Stimulated activated CD4-positive, alpha-beta T cell treated with anti-CD3 and anti-CD28 coated beads, TNF-alpha, amount 100 ng/mL, for 4 hours (primary cell): ENCODE results near the gene WNT6.

Experiments
- DNase-seq, 3 experiments: peaks; one replicate each; pipeline ENCODE4 v3.0.0-alpha.2; 2020; ENCODE audit warnings: low read depth in 3 of 3

The WNT6 gene

DNA sequence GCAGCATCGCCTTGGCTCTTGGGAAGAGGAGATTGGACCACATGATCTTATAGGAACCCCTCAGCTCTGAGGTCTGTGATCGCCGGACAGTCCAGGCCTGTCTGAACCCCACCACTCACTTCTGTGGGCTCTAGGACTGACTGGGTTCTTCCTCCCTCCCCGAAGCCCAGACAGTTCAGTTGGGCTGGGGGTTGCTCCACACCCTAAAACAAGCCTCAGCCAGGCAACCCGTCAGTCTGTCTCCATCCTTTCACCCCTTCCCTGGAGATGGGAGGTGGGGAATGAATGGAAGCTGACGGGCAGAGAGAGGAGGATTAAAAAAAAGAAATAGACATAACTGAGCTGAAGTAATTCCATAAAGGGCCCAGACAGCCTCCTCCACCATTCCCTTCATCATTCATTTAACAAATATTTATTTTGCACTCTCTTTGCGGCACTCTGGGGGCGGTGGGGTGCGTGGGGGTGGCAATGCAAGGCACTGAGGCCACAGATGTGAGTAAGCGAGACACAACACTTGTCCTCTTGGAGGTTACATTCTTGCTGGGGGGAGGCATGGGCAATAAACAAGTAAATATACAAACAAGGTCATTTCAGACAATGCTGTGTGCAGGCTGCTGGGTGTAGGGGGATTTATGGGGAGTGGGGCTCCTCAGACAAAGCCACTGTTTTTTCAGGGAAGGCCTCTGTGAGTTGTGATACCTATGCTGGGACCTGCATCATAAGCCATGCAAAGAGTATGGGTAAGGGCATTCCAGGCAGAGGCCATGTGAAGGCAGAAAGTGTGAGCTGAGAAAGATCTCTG, 33.9 kb downstream of the WNT6 start:
- no peak for DNase-seq

DNA sequence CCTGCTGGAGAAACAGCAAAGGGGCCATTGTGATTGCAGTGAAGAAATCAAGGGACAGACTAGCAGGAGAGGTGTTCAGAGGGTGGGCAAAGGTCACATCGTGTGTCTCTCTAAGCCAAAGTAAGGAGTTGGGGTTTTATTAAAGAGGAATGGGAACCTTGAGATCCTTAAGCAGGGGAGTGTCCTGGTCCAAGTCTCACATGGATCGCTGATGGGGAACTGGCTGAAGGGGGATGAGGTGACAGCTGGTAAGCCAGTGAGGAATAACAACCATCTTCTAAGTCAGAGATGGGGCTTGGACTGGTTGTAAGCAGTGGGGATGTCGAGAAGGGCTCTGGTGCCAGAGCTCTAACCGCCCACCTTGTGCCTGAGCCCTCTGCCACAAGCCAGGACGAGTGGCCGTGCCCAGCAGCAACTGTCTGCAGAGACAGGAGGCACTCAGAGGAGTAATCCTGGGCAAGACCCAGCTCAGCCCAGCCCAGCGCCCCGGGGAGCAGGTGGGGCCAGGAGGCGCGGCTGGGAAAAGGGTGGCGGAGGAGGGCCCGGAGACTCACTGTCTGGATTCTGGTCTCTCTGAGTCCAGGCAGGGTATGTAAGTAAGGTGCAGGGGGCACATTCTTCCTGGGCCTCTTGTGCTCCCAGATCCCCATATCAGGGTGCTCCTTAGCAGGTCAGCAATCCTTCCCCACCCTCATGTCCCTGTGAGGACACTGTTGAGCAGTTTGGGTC, 34.7 kb downstream of the WNT6 start:
- DNase-seq, result no peak

DNA sequence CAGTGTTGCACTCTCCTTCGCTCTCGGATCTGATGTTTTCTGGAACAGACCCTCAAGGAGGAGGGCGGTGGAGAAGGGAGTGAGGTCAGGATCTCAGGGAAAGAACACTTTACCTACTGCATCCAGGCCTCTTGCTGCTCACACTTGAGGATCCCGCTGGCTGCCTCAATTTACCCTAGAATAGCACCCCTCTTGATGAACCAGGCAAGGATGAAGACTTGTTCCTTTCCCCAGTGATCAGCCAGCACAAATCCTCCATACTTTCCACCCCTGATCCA, 35.2 kb downstream of the WNT6 start:
- no peak for DNase-seq

DNA sequence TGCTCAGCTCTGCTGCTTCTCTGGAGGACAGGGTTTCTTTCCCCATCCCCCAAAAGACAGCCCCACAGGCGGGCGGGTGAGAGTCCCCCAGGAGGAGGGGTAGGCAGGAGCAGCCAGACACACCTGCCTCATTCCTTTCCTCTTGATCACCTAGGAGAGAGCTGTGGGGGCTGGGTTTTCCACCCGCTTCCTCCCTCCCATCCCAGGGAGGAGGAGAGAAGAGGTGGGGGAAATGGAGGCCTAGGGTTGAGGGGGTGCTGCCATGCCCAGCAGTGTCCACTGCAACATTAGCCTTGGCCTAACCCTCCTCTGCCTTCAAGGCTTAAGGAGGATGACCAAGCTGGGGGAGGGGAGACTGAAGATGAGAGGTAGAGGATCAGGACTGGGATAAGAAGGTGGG, 35.7 kb downstream of the WNT6 start:
- no peak for DNase-seq

DNA sequence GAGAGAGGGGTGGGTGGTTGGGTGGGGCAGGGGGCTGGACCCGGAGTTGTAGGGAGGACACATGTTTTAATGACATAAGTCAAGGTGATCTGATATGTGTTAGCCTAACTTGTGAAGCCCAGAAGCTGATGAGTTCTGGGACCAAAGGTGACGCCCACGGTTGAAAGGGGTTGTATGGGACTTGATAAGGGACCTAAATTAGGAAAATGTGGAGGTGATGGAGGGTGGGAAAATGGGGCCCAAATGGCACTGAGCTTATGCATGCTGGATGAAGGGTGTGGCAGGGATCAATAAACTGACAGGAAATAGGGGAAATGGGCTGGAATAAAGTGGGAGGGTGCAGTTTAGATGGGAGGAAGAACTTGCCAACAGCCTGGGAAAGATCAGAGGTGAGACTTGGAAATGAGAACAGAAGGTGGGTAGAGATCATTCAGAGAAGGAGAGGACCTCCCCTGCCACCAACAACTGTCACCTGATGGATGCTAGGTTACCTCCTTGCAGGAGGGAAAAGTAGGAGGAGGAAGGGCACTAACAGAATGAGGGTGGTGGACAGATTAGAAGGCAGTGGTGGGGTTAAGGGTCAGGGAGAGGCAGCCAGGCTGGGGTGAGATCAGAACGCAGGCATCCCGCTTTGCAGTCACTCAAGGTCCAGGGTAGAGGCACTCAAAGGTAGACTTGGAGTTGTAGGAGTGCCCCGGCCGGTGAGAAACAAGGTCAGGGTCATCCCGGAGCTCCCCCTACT, 36.3 kb downstream of the WNT6 start:
- no peak for DNase-seq

DNA sequence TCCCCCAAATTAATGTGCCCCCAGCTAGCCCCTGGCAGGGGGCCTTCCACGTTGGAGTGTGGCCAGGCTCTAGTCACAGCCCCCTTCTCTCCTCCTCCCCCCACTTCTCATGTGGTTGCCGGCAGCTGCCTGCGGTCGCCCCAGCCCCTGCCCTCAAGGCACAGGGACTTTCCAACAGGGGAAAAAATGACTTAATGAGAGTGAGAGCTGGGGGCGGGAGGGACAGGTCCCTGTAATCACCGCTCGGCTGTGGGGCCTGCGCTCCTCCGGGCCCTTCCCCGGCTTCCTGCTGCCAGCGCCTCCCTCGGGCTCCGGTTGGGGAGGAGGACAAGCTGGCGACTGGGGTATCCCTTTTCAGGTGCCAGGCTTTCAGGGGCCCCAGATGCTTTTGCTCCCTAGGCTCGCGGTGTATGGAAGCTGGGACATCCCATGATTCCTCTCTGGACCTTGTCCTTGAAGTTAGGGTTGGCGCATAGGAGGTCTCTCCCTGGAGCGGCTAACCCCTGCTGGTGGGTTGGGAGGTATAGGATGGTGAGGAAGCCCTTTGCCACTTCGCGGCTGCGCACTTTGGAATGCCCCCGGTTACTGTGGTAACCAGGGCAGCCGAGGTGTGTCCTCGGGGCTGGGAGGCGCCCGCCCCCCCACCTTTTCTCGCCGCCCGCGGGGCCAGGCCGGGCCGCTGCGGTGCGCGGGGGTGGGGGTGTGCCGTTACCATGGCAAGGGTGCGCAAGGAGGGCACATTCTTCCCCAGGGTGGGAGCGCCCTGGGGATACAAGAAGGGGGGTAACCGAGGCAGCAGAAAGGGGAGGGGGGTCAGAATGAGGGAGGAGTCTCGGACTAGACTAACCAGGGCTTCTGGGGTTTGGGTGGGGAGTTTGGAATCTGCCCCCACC, 37.1 kb downstream of the WNT6 start:
- DNase-seq, result peak; percentile 63 to 79 (median 77)

DNA sequence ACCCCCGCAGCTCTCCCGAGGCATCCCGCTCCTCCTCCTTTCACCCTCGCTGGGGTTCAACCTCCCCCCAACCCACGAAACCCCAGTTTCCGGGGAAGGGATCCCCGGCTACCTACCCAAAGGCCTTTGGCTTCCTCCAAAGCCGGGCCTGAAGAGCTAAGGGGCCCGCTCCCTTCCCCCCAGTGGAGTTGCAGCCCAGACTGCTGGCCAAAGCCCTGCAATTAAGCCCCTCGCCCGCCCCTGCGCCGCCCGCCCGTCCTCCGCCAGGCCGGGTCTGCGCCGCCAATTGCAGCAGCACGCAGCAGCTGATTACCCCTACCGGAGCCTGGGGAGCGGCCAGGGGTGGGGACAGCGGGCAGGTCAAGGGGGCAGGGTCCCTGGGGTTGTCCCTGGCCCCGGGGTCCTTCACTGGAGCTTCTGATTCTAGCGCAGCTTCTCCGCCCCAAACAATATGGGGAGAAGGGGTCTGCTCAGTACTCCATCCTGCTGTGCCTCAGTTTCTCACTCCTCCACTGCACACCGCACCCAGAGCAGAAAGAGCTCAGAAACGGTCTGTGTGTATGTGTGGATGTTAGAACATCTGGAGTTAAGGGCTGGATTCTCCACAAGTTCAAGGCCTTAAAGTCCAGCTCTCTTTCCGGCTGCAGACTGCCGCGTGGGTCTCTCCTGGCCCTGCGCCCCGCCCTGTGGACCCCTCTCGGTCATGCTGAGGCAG, 37.9 kb downstream of the WNT6 start:
- no peak for DNase-seq

DNA sequence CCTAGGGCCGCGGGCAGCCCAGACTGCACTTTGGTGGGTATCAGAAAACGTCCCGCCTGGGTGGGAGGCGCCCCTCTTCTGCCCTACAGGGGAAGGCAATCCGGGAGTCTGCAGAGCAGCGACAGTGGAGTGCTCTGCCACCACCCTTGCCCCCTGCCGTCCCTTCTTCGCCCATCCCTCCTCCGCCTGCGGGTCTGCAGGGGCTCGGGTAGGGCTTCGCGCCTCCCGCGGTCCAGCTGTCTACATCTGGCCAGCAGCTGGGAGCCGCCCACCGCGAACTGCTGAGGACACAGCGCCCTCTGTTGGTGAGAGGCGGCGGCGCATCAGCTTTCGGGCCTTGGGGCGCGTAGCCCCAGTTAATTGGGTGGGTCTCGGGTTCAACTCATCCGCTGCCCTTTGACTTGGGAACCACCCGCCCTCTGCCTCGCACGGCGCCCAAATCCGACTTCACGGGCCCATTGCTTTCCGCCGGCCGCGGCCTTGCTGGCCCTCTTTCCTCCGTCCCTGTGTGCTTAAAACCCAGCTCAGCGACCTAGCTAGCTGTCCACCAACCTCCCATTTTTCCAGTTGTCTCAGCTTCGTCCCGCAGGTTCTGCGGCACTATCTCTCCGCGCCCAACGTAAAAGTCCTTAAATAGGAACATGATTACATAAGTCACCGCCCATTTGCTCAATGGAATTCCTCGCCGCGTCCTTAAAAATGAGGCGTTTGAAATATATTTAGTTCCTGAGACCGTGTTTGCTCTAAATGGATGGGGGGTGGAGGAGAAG, 38.7 kb downstream of the WNT6 start:
- DNase-seq, result peak; percentile 67 to 77 (median 68)

DNA sequence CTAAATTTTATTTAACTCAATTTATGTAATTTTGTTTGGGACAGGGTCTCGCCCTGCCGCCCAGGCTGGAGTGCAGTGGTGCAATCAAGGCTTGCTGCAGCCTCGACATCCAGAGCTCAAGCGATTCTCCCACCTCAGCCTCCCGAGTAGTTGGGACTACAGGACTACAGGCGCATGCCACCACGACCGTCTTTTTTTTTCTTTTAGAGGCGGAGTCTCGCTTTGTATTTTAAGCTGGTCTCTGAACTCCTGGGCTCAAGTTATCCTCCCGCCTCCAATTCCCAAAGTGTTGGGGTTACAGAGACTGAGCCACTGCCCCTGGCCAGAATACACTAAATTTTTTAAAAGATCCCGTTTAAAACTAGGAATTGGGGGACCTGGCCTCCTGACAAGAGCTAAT, 39.5 kb downstream of the WNT6 start:
- DNase-seq, result no peak

DNA sequence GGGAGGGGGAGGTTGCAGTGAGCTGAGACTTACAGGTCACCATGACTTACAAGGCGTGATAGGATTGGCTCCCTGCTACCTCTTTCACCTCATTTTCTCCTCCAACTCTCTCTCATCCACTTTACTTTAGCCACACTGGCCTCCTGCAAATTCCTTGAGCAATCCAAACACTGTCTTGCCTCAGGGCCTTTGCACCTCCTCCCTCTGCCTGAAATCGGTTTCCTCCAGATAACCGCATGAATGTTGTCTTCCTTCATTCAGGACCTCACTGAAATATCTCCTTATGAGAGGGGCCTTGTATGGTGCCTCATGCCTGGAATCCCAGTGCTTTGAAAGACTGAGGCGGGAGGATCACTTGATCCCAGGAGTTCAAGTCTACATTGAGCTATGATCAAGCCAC, 42.8 kb downstream of the WNT6 start:
- DNase-seq, result no peak

DNA sequence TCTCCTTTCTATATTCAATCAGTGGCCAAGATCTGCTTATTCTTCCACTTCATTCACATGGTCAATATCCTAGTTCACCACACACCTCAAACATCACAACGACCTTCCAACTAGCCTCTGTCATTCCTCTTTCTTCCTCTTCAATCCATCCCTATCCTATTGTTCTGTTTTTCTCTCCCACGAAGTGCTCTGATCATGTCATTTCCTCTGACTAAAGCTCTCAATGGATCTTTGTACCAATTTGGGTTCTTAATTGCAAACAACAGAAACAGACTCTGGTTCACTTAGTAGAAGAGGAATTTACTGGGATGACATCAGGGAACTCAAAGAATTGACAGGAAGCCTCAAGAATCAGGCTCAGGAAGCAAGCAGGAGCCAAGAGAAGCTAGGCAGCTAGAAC, 44.6 kb downstream of the WNT6 start:
- DNase-seq, result no peak

DNA sequence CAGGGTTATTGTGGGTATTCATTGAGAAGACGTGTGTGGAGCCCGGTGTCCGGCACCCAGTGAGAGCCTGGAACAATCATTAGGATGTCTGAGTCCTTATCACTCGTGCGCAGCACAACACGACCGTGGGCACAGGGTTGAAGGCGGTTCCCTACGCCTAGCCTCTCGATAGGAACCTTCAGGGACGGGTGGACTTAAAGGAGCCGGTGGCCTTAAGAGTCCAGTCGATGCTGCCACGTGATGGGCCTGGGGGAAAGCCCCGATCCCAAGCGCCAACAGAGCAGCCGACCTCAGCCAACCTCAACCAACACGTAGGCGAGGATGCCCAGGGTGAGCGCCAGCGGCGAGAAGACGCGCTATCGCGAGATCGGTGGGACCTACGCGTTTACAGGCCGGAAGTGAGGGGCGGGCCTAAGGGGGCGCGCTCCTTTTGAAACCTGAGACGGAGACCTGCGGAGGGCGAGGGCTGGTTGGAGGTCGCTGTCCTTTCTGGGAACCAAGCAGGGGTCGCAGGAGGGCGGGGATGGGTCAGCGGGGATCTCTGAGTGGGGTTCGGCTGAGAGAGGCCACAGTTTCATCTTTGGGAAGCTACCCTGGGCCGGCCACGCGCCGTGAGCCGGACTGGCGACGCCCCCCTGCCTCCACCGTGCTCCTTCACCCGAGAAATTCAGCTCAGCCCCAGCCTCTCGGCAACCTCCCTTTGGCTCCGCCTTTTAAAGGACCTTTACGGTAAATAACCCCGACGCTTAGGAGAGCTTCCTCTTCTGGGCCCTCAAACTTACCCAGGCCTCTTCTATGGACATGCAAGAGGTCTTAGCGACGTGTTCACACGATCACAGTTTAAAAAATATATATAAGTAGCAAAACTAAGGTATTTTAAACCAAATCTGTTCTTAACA, 49.4 kb downstream of the WNT6 start:
- peak; percentile 81 to 84 (median 81) for DNase-seq

DNA sequence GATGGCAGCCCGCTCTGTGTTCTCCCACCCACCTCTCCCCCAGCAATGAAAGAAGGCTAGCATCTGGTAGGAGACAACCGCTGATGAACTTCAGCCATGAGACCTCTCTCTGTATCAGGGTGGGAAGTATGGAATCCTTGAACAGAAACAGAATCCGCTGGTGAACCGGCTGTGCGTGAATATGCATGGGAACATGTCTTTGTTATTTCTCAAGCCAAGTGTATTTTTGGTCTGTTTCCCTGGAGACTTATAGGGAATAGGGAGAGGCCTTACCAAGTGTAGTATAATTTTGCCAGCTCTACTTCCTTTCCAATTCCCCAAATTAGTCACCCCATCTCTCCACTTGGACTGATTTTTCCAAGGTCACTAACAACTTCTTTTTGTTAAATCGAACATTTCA, 51.1 kb downstream of the WNT6 start:
- no peak for DNase-seq

DNA sequence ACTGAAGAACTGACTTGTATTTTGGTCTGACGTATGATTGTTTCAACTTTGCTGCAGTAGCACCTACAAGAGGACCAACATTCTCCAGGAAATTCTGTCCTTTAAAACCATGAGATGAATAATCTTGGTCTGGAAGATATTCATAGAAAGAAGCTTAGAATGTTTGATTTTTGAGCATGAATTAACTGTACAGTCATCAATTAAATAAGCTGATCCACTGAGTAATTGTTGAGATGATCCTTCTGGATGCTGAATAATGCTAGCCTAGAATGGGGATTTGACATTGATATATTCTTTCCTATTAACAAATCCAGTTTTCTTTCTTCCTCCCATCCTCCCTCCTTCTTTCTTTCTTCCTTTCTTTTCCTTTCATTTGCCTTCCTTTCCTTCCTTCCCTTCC, 60.9 kb downstream of the WNT6 start:
- no peak for DNase-seq
